GM23248 (cell line): ENCODE measurements around the gene PLEKHG3.

Experiments
- EZH2 ChIP-seq: fragments of 200-600 bp; sonication (generic); IDR thresholded peaks from 2 replicates; pipeline ENCODE4 v1.6.1; 2018; ENCODE audit warnings: antibody characterized with exemption, mild to moderate bottlenecking; ENCODE audit not compliant: insufficient read depth, poor library complexity, severe bottlenecking
- EZH2phosphoT487 ChIP-seq: fragments of 200-600 bp; sonication (generic); IDR thresholded peaks from 2 replicates; pipeline ENCODE4 v1.6.1; 2018; ENCODE audit warnings: antibody characterized with exemption, moderate library complexity, mild to moderate bottlenecking, low read depth; ENCODE audit not compliant: insufficient read depth

GRCh38 chr14:64675312-64675711 is 28.9 kb upstream of the PLEKHG3 start:
- TF ChIP-seq EZH2 = no peak
- no peak for TF ChIP-seq EZH2phosphoT487
